Osteoblast (primary cell): ENCODE measurements around the gene PELO. TPM values are rescaled to one million over a fixed set of nuclear protein-coding genes. Genes with fewer than 3 reads are reported as not detected.

Source experiments
- DNase-seq: peaks from one replicate; pipeline ENCODE4 v3.0.0; 2011; ENCODE audit warnings: low spot score, mixed read lengths; ENCODE audit not compliant: insufficient read length; ENCODE audit errors: missing footprints
- H2AFZ ChIP-seq: 2 replicates; pipeline ENCODE4 v1.6.0; 2011; ENCODE audit warnings: mild to moderate bottlenecking, low read length
- H3K27ac ChIP-seq: 2 replicates; pipeline ENCODE4 v1.5.1; 2011; ENCODE audit warnings: mild to moderate bottlenecking, low read depth, low read length, moderate library complexity
- H3K27me3 ChIP-seq: 2 replicates; pipeline ENCODE4 v1.6.0; 2012; ENCODE audit warnings: mild to moderate bottlenecking, control low read depth, inconsistent platforms, low read length, moderate library complexity; ENCODE audit not compliant: insufficient read depth
- H3K36me3 ChIP-seq: 2 replicates; pipeline ENCODE4 v1.5.1; 2011; ENCODE audit warnings: mild to moderate bottlenecking, low read length, control low read depth, moderate library complexity; ENCODE audit not compliant: insufficient read depth
- H3K4me1 ChIP-seq: 2 replicates; pipeline ENCODE4 v1.5.1; 2011; ENCODE audit warnings: mild to moderate bottlenecking, low read length, control low read depth, moderate library complexity; ENCODE audit not compliant: insufficient read depth
- H3K4me2 ChIP-seq: 2 replicates; pipeline ENCODE4 v1.6.0; 2011; ENCODE audit warnings: mild to moderate bottlenecking, low read length; ENCODE audit not compliant: insufficient read depth
- H3K4me3 ChIP-seq: fragments of 200-600 bp; sonication (generic); 3 replicates; pipeline ENCODE4 v1.5.1; 2012; ENCODE audit warnings: mild to moderate bottlenecking, low read length, inconsistent platforms; ENCODE audit not compliant: insufficient read depth
- H3K79me2 ChIP-seq: 2 replicates; pipeline ENCODE4 v1.6.0; 2012; ENCODE audit warnings: mild to moderate bottlenecking, low read length, control low read depth, inconsistent platforms; ENCODE audit not compliant: insufficient read depth
- H3K9me3 ChIP-seq: 2 replicates; pipeline ENCODE4 v1.5.1; 2011; ENCODE audit warnings: low read depth, low read length, control low read depth
- H4K20me1 ChIP-seq: 2 replicates; pipeline ENCODE4 v1.6.0; 2012; ENCODE audit warnings: mild to moderate bottlenecking, low read length, control low read depth; ENCODE audit not compliant: insufficient read depth
- CTCF ChIP-seq: IDR thresholded peaks from 2 replicates; pipeline ENCODE4 v1.5.1; 2011; ENCODE audit warnings: mild to moderate bottlenecking, low read depth, low read length, moderate library complexity; ENCODE audit errors: extremely low read depth
- total RNA-seq: library from RNA; depleted of rRNA; stranded (reverse); fragments of >200 nt; gene quantifications from 2 replicates; pipeline ENCODE4 v1.2.3, GENCODE V29; 2012

PELO gene
- total RNA-seq, 1 donor: 21.4 TPM

- Histone ChIP-seq H2AFZ (no peak overlapping the region), H3K9me3 (no peaks in the 10 kb centered on the region), H3K4me2 (no peak overlapping the region), H3K27ac (no peak overlapping the region), H3K4me1 (peaks cover 54% of the 10 kb centered on the region), H3K79me2 (peaks cover 48% of the 10 kb centered on the region), H3K4me3 (no peak overlapping the region), H3K27me3 (no peaks in the 10 kb centered on the region), H4K20me1 (peaks cover 41% of the 10 kb centered on the region), H3K36me3 (peaks cover 25% of the 10 kb centered on the region)
- no peak for TF ChIP-seq CTCF
- no peak for DNase-seq
Observed at GRCh38 chr5:52805615-52806014, 17.9 kb downstream of the PELO start.

GRCh38 chr5:52807037-52807436, 19.3 kb downstream of the PELO start:
- TF ChIP-seq CTCF: no peak
- Histone ChIP-seq H3K27ac (no peak overlapping the region), H3K4me2 (no peak overlapping the region)

GRCh38 chr5:52807723-52808122, 20.0 kb downstream of the PELO start:
- no peaks in the 10 kb centered on the region for H3K9me3 ChIP-seq
- no peak overlapping the region for H2AFZ ChIP-seq
- H3K36me3 ChIP-seq: peaks cover 10% of the 10 kb centered on the region
- H3K27ac ChIP-seq: no peak overlapping the region
- H4K20me1 ChIP-seq: peaks cover 23% of the 10 kb centered on the region
- H3K79me2 ChIP-seq: peaks cover 27% of the 10 kb centered on the region
- no peak for TF ChIP-seq CTCF
- no peak for DNase-seq
- peaks cover 60% of the 10 kb centered on the region for H3K4me1 ChIP-seq
- H3K4me3 ChIP-seq: no peak overlapping the region
- H3K4me2 ChIP-seq: no peak overlapping the region
- no peaks in the 10 kb centered on the region for H3K27me3 ChIP-seq

More at GRCh38 chr5:52807037-52807436, 19.3 kb downstream of the PELO start:
- H3K4me3 ChIP-seq: no peak overlapping the region
- no peaks in the 10 kb centered on the region for H3K27me3 ChIP-seq
- peaks cover 60% of the 10 kb centered on the region for H3K4me1 ChIP-seq
- H3K9me3 ChIP-seq: no peaks in the 10 kb centered on the region
- H3K36me3 ChIP-seq: peaks cover 15% of the 10 kb centered on the region
- H2AFZ ChIP-seq: no peak overlapping the region
- peaks cover 30% of the 10 kb centered on the region for H4K20me1 ChIP-seq
- H3K79me2 ChIP-seq: peaks cover 34% of the 10 kb centered on the region
- no peak for DNase-seq

- H4K20me1 ChIP-seq: peaks cover 17% of the 10 kb centered on the region
- H3K27me3 ChIP-seq: no peaks in the 10 kb centered on the region
- H3K4me3 ChIP-seq: no peak overlapping the region
- H3K36me3 ChIP-seq: peaks cover 3% of the 10 kb centered on the region
- no peaks in the 10 kb centered on the region for H3K9me3 ChIP-seq
- H3K27ac ChIP-seq: peak overlapping the region; percentile 73
- TF ChIP-seq CTCF: no peak
- H3K4me1 ChIP-seq: peaks cover 55% of the 10 kb centered on the region
- no peak for DNase-seq
- H3K4me2 ChIP-seq: no peak overlapping the region
- peaks cover 20% of the 10 kb centered on the region for H3K79me2 ChIP-seq
- H2AFZ ChIP-seq: no peak overlapping the region
Observed at GRCh38 chr5:52808316-52808901, 20.7 kb downstream of the PELO start.
